MG63 (cell line): ENCODE data around the gene NEK4. TPM values are rescaled to one million over a fixed set of nuclear protein-coding genes. Genes with fewer than 3 reads are reported as not detected.
"Not testable (repeated sequence)": the region's sequence is repeated elsewhere in the genome, so short reads cannot be mapped to it uniquely, and the experiment has no call there.

Experiments used
- DNase-seq: peaks from one replicate; pipeline ENCODE4 v3.0.0-alpha.2; 2020
- H3K27me3 ChIP-seq: fragments of 250-450 bp; sonication (Bioruptor Pico); 2 replicates; pipeline ENCODE4 v1.5.1; 2020; ENCODE audit warnings: mild to moderate bottlenecking, moderate library complexity
- H3K36me3 ChIP-seq: fragments of 250-450 bp; sonication (Bioruptor Pico); 2 replicates; pipeline ENCODE4 v1.5.1; 2020; ENCODE audit warnings: mild to moderate bottlenecking, moderate library complexity
- H3K4me3 ChIP-seq: fragments of 250-450 bp; sonication (Bioruptor Pico); 2 replicates; pipeline ENCODE4 v1.5.1; 2020; ENCODE audit warnings: mild to moderate bottlenecking, moderate library complexity
- H3K9me3 ChIP-seq: fragments of 250-450 bp; sonication (Bioruptor Pico); 2 replicates; pipeline ENCODE4 v1.5.1; 2020; ENCODE audit warnings: mild to moderate bottlenecking, moderate library complexity
- total RNA-seq: library from RNA; depleted of rRNA; stranded (reverse); fragments of >200 nt; shearing (Covaris generic); gene quantifications from 2 replicates; pipeline ENCODE4 v1.2.3, GENCODE V29; 2014; ENCODE audit warnings: low replicate concordance

Gene NEK4
- total RNA-seq, 1 experiment from 2014 or later, result 13.5 TPM

- no peaks in the 10 kb centered on the region for H3K9me3 ChIP-seq
- no peaks in the 10 kb centered on the region for H3K27me3 ChIP-seq
- no peaks in the 10 kb centered on the region for H3K36me3 ChIP-seq
- no peak overlapping the region for H3K4me3 ChIP-seq
- DNase-seq, result no peak
Measured at GRCh38 chr3:52784931-52785590, 14.3 kb upstream of the NEK4 start.

- H3K27me3 ChIP-seq, result no peaks in the 10 kb centered on the region
- H3K9me3 ChIP-seq, result no peaks in the 10 kb centered on the region
- no peaks in the 10 kb centered on the region for H3K36me3 ChIP-seq
- H3K4me3 ChIP-seq, result no peak overlapping the region
- DNase-seq, result no peak
Measured at GRCh38 chr3:52784021-52784621, 13.4 kb upstream of the NEK4 start.

- Histone ChIP-seq H3K9me3 (no peaks in the 10 kb centered on the region), H3K36me3 (no peaks in the 10 kb centered on the region), H3K4me3 (no peak overlapping the region), H3K27me3 (no peaks in the 10 kb centered on the region)
- DNase-seq, result no peak
Measured at GRCh38 chr3:52783211-52783555, 12.4 kb upstream of the NEK4 start.

- Histone ChIP-seq H3K4me3 (no peak overlapping the region), H3K9me3 (no peaks in the 10 kb centered on the region), H3K36me3 (no peaks in the 10 kb centered on the region), H3K27me3 (no peaks in the 10 kb centered on the region)
- DNase-seq, result no peak
Measured at GRCh38 chr3:52782412-52783210, 11.9 kb upstream of the NEK4 start.

- H3K36me3 ChIP-seq, result no peaks in the 10 kb centered on the region
- no peak for DNase-seq
- H3K27me3 ChIP-seq, result no peaks in the 10 kb centered on the region
- no peaks in the 10 kb centered on the region for H3K9me3 ChIP-seq
- no peak overlapping the region for H3K4me3 ChIP-seq
Measured at GRCh38 chr3:52781741-52782140, 11.0 kb upstream of the NEK4 start.

GRCh38 chr3:52779837-52780585, 9.3 kb upstream of the NEK4 start:
- Histone ChIP-seq H3K9me3 (no peaks in the 10 kb centered on the region), H3K27me3 (no peaks in the 10 kb centered on the region), H3K36me3 (no peaks in the 10 kb centered on the region), H3K4me3 (no peak overlapping the region)
- no peak for DNase-seq

GRCh38 chr3:52779011-52779836, 8.5 kb upstream of the NEK4 start:
- H3K9me3 ChIP-seq, result no peaks in the 10 kb centered on the region
- no peaks in the 10 kb centered on the region for H3K27me3 ChIP-seq
- H3K36me3 ChIP-seq, result no peaks in the 10 kb centered on the region
- DNase-seq, result no peak
- no peak overlapping the region for H3K4me3 ChIP-seq

- Histone ChIP-seq H3K9me3 (no peaks in the 10 kb centered on the region), H3K4me3 (no peak overlapping the region), H3K36me3 (no peaks in the 10 kb centered on the region), H3K27me3 (no peaks in the 10 kb centered on the region)
- DNase-seq, result no peak
Measured at GRCh38 chr3:52777959-52778805, 7.4 kb upstream of the NEK4 start.

GRCh38 chr3:52777127-52777958, 6.6 kb upstream of the NEK4 start, which contains the start of gene ITIH1:
TSS of gene ITIH1 (plus strand) at chr3:52777599. CDS start at chr3:52777616, 17 bp downstream.
- H3K27me3 ChIP-seq, result no peaks in the 10 kb centered on the region
- DNase-seq, result no peak
- H3K4me3 ChIP-seq, result no peak within 1 kb of the TSS
- H3K9me3 ChIP-seq, result no peaks in the 10 kb centered on the region
- H3K36me3 ChIP-seq, result no peaks in the 10 kb centered on the region

- not testable (repeated sequence) for H3K36me3 ChIP-seq, H3K4me3 ChIP-seq, H3K27me3 ChIP-seq, H3K9me3 ChIP-seq, DNase-seq
Measured at GRCh38 chr3:52776486-52776885, 5.7 kb upstream of the NEK4 start.

GRCh38 chr3:52775877-52776276, 5.1 kb upstream of the NEK4 start:
- Histone ChIP-seq H3K9me3 (no peaks in the 10 kb centered on the region), H3K36me3 (no peaks in the 10 kb centered on the region), H3K27me3 (no peaks in the 10 kb centered on the region), H3K4me3 (no peak overlapping the region)
- no peak for DNase-seq

- DNase-seq, result no peak
- H3K9me3 ChIP-seq, result no peaks in the 10 kb centered on the region
Measured at GRCh38 chr3:52774901-52775864, 4.4 kb upstream of the NEK4 start.

GRCh38 chr3:52774066-52774713, 3.5 kb upstream of the NEK4 start:
- no peaks in the 10 kb centered on the region for H3K36me3 ChIP-seq
- H3K27me3 ChIP-seq, result no peaks in the 10 kb centered on the region
- no peaks in the 10 kb centered on the region for H3K9me3 ChIP-seq
- DNase-seq, result no peak
- no peak overlapping the region for H3K4me3 ChIP-seq

More at GRCh38 chr3:52774901-52775864, 4.4 kb upstream of the NEK4 start:
- Histone ChIP-seq H3K4me3 (no peak overlapping the region), H3K27me3 (no peaks in the 10 kb centered on the region), H3K36me3 (no peaks in the 10 kb centered on the region)
